NCI-H748 (cell line): ENCODE measurements around the gene TTLL4.

Experiments used
- DNase-seq: peaks from one replicate; lab custom pipeline; 2025; ENCODE audit not compliant: unreplicated experiment; lab: John Stamatoyannopoulos, UW

Gene TTLL4

DNA sequence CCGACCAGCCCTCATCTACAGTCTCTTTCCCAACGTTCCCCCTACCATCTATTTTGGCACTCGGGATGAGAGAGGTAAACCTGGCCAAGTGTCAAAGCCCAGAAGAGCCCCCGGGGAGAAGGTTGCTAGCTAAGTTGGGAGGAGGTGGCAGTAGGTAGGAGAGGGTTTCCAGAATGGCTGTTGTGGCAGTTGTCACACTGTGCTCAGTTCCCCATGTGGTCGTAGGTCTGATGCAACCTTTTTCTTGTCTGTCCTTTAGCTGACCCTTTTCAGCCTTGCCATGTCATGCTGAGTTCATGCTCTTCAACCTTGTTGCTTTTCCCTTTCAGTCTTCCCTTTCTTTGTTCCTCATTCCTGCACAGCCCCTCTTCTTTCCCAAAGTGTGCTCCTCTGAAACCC is 34.5 kb downstream of the TTLL4 start:
- no peak for DNase-seq

- no peak for DNase-seq
Measured at GRCh38 chr2:218745559-218746469, 35.2 kb downstream of the TTLL4 start.

DNA sequence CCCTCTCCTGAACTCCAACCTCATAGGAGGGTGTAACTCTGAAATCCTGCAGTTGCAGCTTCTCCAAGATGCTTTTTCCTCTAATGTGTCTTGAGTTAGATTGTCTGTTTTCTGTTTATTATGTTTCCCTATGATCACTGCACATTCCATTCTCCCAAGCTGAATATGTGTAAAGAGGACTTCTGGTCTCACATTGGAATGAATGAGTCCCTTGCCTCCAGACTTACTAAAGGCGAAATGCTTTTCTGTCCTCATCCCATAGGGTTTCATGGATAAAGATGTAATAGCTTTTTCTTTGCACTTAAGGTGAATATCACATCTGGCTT is 35.8 kb downstream of the TTLL4 start:
- no peak for DNase-seq

DNA sequence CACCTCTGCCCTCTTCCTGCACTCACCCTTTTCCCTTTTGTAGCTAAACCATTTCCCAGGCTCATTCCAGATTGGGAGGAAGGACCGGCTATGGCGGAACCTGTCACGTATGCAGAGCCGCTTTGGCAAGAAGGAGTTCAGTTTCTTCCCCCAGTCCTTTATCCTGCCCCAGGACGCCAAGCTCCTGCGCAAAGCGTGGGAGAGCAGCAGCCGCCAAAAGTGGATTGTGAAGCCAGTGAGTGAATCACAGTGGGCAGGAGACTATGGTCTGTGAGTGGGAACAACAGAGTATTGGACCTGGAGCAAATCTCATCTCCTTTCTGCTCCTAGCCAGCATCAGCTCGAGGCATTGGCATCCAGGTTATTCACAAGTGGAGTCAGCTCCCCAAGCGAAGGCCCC is 36.3 kb downstream of the TTLL4 start:
- DNase-seq = no peak

GRCh38 chr2:218748741-218749441 is 38.3 kb downstream of the TTLL4 start:
- DNase-seq = no peak

- no peak for DNase-seq
Measured at GRCh38 chr2:218754201-218754600, 43.6 kb downstream of the TTLL4 start.

DNA sequence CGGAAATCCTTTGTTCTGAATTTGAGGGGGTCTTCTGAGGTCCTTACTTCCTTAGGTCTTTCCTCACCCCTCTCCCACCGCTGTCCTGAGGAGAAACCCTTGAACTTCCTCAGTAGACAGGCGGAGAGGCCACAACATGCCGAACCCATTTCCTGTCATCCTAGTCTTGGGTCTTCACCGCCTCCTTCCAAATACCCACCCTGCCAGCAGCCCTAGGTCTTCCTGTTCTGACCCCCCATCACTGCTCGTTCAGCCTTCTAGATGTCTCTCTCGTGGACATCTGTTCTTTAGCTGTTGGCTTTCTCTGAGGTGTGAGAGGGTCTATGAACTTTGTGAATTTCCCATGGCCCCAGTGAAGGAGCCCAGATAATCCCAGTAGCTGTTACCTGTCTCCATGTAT is 44.1 kb downstream of the TTLL4 start:
- no peak for DNase-seq

- no peak for DNase-seq
Measured at GRCh38 chr2:218755198-218755566, 44.5 kb downstream of the TTLL4 start.

GRCh38 chr2:218755567-218756404 is 45.2 kb downstream of the TTLL4 start:
- no peak for DNase-seq

- no peak for DNase-seq
Measured at GRCh38 chr2:218756599-218757377, 46.2 kb downstream of the TTLL4 start.

GRCh38 chr2:218761795-218762194 is 51.2 kb downstream of the TTLL4 start:
- no peak for DNase-seq

- DNase-seq = peak; percentile 17
Measured at GRCh38 chr2:218772759-218773158, 62.1 kb downstream of the TTLL4 start.

- no peak for DNase-seq
Measured at GRCh38 chr2:218773881-218774280, 63.2 kb downstream of the TTLL4 start.

GRCh38 chr2:218776488-218776887 is 65.9 kb downstream of the TTLL4 start:
- DNase-seq = no peak

DNA sequence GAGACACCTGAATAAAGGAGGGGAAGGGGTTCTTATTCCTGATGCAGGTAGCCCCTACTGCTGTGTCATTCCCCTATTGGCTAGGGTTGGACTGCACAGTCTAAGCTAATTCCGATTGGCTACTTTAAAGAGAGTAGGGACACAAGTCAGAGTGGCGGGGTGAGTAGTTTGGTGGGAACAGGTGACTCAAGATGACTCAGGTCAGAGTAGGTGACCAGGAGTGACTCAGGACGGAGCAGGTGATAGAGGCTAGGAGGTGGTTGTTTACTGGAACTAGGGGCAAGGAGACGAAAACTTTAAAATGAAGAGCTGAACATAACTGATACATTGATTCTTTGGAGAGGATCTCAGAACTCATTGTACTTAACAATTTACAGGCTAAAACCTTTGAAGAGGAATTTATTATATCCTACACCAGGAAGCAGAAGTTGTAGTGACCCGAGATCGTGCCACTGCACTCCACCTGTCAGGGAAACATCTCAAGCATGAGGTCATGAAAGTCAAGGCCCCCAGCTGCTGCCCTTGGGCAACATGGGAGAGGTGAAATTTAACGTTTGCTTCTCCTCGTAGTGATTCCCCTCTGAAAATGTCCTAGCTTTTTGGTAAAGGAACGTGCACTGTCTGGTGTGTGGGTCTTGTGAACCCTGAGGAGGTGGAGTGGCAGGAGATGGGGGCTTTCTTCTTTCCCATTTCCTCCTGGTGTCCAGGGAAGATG is 66.8 kb downstream of the TTLL4 start:
- no peak for DNase-seq

- no peak for DNase-seq
Measured at GRCh38 chr2:218780046-218780445, 69.4 kb downstream of the TTLL4 start.

- DNase-seq = peak; percentile 58
Measured at GRCh38 chr2:218780851-218781690, 70.4 kb downstream of the TTLL4 start.

DNA sequence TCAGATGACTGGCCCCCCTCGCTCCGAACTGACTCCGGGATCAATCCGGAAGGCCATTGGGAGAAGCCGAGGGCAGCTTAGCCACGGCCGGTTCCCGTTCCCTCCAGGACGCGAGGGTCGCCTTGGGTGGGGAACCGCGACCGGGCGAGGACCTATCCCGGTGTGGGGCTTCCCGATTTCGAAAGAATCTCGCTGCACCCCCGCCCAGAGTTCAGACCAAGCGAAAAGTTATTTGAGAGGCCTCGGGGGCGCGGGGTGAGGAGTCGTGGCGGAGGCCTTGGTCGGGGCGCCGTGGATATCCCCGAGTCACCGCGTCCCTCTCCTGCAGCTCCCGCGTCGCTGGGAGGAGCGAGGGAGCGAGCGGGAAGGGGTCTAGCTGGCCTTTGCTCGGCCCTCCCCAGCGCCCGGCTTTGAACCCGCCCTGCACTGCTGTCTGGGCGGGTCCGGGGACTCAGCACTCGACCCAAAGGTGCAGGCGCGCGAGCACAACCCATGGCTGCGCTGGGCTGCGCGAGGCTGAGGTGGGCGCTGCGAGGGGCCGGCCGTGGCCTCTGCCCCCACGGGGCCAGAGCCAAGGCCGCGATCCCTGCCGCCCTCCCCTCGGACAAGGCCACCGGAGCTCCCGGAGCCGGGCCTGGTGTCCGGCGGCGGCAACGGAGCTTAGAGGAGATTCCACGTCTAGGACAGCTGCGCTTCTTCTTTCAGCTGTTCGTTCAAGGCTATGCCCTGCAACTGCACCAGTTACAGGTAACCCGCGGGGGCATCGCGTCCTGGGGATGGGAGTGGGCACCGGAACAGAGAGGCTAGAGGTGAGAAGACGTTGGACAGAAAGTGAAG is 71.3 kb downstream of the TTLL4 start, which contains the start of gene CYP27A1:
Gene CYP27A1, plus strand, starts transcription at position 457 of the 837 bp plus-strand sequence. Its CDS starts 36 bp downstream, at position 493.
- peak; percentile 40 for DNase-seq
